Tibial nerve (tissue), 4 donors: Measurements from ENCODE around the gene ZNF285. TPM values are rescaled to one million over a fixed set of nuclear protein-coding genes. Genes with fewer than 3 reads are reported as not detected.

Experiments
- total RNA-seq, 4 donors: library from RNA; depleted of rRNA; stranded (reverse); fragments of >200 nt; gene quantifications; one replicate each; pipeline ENCODE4 v1.1.0, GENCODE V29; 2016

The ZNF285 gene
- total RNA-seq, 4 donors from 2014 or later: 1.9 to 6.1 (median 2.2) TPM

Other genes starting within 250 kb of the ZNF285 start
- 10 to 100 TPM; 18.0 to 29.1 (median 23.3) TPM for gene ZNF226, start 236.5 kb downstream of the ZNF285 start, total RNA-seq
- gene ZNF227, start 189.1 kb downstream of the ZNF285 start, total RNA-seq: 10 to 100 TPM in 3 of 4 donors, 1 to 10 TPM in 1; 8.1 to 22.0 (median 14.3) TPM
- gene ZNF233, start 141.7 kb downstream of the ZNF285 start, total RNA-seq: 1 to 10 TPM in 1 of 4 donors, under 1 TPM in 2, not detected in 1; 0.44 to 1.2 (median 0.63) TPM
- 1 to 10 TPM; 5.5 to 9.8 (median 6.3) TPM for gene ZNF235, start 96.6 kb downstream of the ZNF285 start, total RNA-seq
- gene ZNF112, start 44.9 kb downstream of the ZNF285 start, total RNA-seq: 1 to 10 TPM; 5.0 to 5.9 (median 5.3) TPM
- gene ZNF229, start 46.9 kb upstream of the ZNF285 start, total RNA-seq: 10 to 100 TPM in 1 of 4 donors, 1 to 10 TPM in 3; 2.0 to 29.5 (median 2.2) TPM
- gene ZNF180, start 98.9 kb upstream of the ZNF285 start, total RNA-seq: 10 to 100 TPM; 12.9 to 38.9 (median 15.7) TPM
- not detected for gene CEACAM20, start 128.1 kb upstream of the ZNF285 start, total RNA-seq
- not detected for gene IGSF23, start 212.0 kb upstream of the ZNF285 start, total RNA-seq
- gene PVR, start 242.3 kb upstream of the ZNF285 start, total RNA-seq: 10 to 100 TPM; 55.3 to 71.4 (median 69.6) TPM